ENCODE measurements around the gene PHACTR2. TPM values are rescaled to one million over a fixed set of nuclear protein-coding genes. Genes with fewer than 3 reads are reported as not detected.

The PHACTR2 gene
- total and polyA plus RNA-seq, 2 donors: 5.5 to 9.8 TPM

DNA sequence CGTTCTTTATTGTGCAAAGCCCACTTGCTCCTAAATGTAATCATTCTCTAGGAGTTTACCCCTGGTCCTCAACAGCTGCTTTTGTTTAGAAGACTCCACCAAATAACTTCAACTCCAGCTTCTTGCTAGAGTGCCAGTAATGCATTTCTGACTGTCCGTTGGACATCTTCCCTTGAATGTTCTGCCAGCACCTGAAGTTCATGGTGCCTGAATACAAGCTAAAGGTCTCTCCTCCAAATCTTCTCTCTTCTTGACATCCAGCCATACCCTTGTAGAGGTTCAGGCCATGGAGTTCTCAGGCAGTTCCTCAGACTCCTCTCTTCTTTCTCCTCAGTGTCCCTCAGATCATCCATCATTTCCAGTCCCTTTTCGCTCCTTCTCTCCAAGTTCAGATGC is 21.7 kb downstream of the PHACTR2 start:
- 97% methylated on average over 3 of the region's 3 CpGs for WGBS
- Histone ChIP-seq H3K4me3 (ENCODE audit: low read length in 2 of 2) (no peak overlapping the region), H3K36me3 (ENCODE audit: control insufficient read depth in 2 of 2, insufficient read depth in 2 of 2, low read length in 1 of 2) (no peaks in the 10 kb centered on the region), H3K4me1 (ENCODE audit: control insufficient read depth in 2 of 2, insufficient read depth in 2 of 2, low read length in 2 of 2) (no peaks in the 10 kb centered on the region), H3K9me3 (ENCODE audit: control insufficient read depth in 2 of 2, insufficient read depth in 1 of 2, low read length in 1 of 2) (no peaks in the 10 kb centered on the region), H3K27me3 (ENCODE audit: control insufficient read depth in 2 of 2, insufficient read depth in 1 of 2, low read length in 1 of 2) (no peaks in the 10 kb centered on the region), H3K27ac (ENCODE audit: low read depth in 1 of 2, low read length in 1 of 2) (no peak overlapping the region)
- no peak for DNase-seq (ENCODE audit: low read depth in 6 of 9, low spot score in 9 of 9)

- no peak for DNase-seq (ENCODE audit: low read depth in 6 of 9, low spot score in 9 of 9)
Measured at GRCh38 chr6:143700684-143701348, 23.1 kb downstream of the PHACTR2 start.

GRCh38 chr6:143701349-143702234 is 23.8 kb downstream of the PHACTR2 start:
- H3K27ac ChIP-seq (ENCODE audit: low read depth in 1 of 2, low read length in 1 of 2): peak overlapping the region in 1 of 2 donors; percentile 13
- peaks cover 0 to 3% of the 10 kb centered on the region in 2 donors for H3K9me3 ChIP-seq (ENCODE audit: control insufficient read depth in 2 of 2, insufficient read depth in 1 of 2, low read length in 1 of 2)
- H3K4me1 ChIP-seq (ENCODE audit: control insufficient read depth in 2 of 2, insufficient read depth in 2 of 2, low read length in 2 of 2): no peaks in the 10 kb centered on the region
- WGBS: 97% methylated on average over 6 of the region's 6 CpGs
- H3K36me3 ChIP-seq (ENCODE audit: control insufficient read depth in 2 of 2, insufficient read depth in 2 of 2, low read length in 1 of 2): no peaks in the 10 kb centered on the region
- DNase-seq (ENCODE audit: low read depth in 6 of 9, low spot score in 9 of 9): no peak
- H3K27me3 ChIP-seq (ENCODE audit: control insufficient read depth in 2 of 2, insufficient read depth in 1 of 2, low read length in 1 of 2): no peaks in the 10 kb centered on the region
- no peak overlapping the region for H3K4me3 ChIP-seq (ENCODE audit: low read length in 2 of 2)

More at GRCh38 chr6:143700684-143701348, 23.1 kb downstream of the PHACTR2 start:
- Histone ChIP-seq H3K27ac (ENCODE audit: low read depth in 1 of 2, low read length in 1 of 2) (peak overlapping the region in 1 of 2 donors; percentile 13), H3K4me1 (ENCODE audit: control insufficient read depth in 2 of 2, insufficient read depth in 2 of 2, low read length in 2 of 2) (no peaks in the 10 kb centered on the region), H3K36me3 (ENCODE audit: control insufficient read depth in 2 of 2, insufficient read depth in 2 of 2, low read length in 1 of 2) (no peaks in the 10 kb centered on the region), H3K4me3 (ENCODE audit: low read length in 2 of 2) (no peak overlapping the region), H3K9me3 (ENCODE audit: control insufficient read depth in 2 of 2, insufficient read depth in 1 of 2, low read length in 1 of 2) (no peaks in the 10 kb centered on the region), H3K27me3 (ENCODE audit: control insufficient read depth in 2 of 2, insufficient read depth in 1 of 2, low read length in 1 of 2) (no peaks in the 10 kb centered on the region)
- 88% methylated on average over 8 of the region's 8 CpGs for WGBS

DNA sequence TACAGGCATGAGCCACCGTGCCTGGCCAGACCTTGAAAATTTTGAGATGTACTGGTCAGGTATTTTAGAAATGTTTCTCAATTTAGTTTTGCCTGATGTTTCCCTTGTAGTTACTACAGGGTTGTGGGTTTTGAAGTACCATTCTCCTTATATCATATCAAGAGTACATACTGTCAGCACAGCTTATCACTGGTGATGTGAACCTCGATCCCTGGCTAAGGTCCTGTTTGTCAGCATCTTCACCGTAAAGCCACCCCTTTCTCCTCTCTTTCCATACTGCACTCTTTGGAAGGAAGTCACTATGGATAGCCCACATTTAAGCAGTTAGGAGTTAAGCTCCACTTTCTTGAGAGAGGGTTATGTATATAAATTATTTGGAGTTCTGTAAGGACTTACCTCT is 27.8 kb downstream of the PHACTR2 start:
- H3K27me3 ChIP-seq (ENCODE audit: control insufficient read depth in 2 of 2, insufficient read depth in 1 of 2, low read length in 1 of 2): no peaks in the 10 kb centered on the region
- no peak for DNase-seq (ENCODE audit: low read depth in 6 of 9, low spot score in 9 of 9)
- no peak overlapping the region for H3K27ac ChIP-seq (ENCODE audit: low read depth in 1 of 2, low read length in 1 of 2)
- WGBS: 99% methylated on average over 3 of the region's 3 CpGs
- peaks cover 0 to 3% of the 10 kb centered on the region in 2 donors for H3K9me3 ChIP-seq (ENCODE audit: control insufficient read depth in 2 of 2, insufficient read depth in 1 of 2, low read length in 1 of 2)
- no peaks in the 10 kb centered on the region for H3K4me1 ChIP-seq (ENCODE audit: control insufficient read depth in 2 of 2, insufficient read depth in 2 of 2, low read length in 2 of 2)
- H3K4me3 ChIP-seq (ENCODE audit: low read length in 2 of 2): no peak overlapping the region
- H3K36me3 ChIP-seq (ENCODE audit: control insufficient read depth in 2 of 2, insufficient read depth in 2 of 2, low read length in 1 of 2): no peaks in the 10 kb centered on the region

DNA sequence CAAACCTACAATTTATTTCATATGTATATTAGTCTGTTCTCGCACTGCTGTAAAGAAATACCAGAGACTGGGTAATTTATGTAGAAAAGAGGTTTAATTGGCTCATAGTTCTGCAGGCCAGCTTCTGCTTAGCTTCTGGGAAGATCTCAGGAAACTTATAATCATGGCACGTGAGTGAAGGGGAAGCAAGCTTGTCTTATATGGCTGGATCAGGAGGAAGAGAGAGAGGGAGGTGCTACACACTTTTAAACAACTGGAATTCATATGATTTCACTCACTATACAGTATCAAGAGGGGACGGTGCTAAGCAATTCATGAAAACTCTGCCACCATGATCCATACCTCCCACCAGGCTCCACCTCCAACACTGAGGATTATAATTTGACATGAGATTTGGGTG is 29.9 kb downstream of the PHACTR2 start:
- no peaks in the 10 kb centered on the region for H3K36me3 ChIP-seq (ENCODE audit: control insufficient read depth in 2 of 2, insufficient read depth in 2 of 2, low read length in 1 of 2)
- peaks cover 0 to 3% of the 10 kb centered on the region in 2 donors for H3K9me3 ChIP-seq (ENCODE audit: control insufficient read depth in 2 of 2, insufficient read depth in 1 of 2, low read length in 1 of 2)
- no peaks in the 10 kb centered on the region for H3K27me3 ChIP-seq (ENCODE audit: control insufficient read depth in 2 of 2, insufficient read depth in 1 of 2, low read length in 1 of 2)
- DNase-seq (ENCODE audit: low read depth in 6 of 9, low spot score in 9 of 9): no peak
- H3K4me1 ChIP-seq (ENCODE audit: control insufficient read depth in 2 of 2, insufficient read depth in 2 of 2, low read length in 2 of 2): no peaks in the 10 kb centered on the region
- no peak overlapping the region for H3K4me3 ChIP-seq (ENCODE audit: low read length in 2 of 2)
- H3K27ac ChIP-seq (ENCODE audit: low read depth in 1 of 2, low read length in 1 of 2): no peak overlapping the region
- WGBS: 96% methylated on average over 3 of the region's 3 CpGs

GRCh38 chr6:143708889-143709288 is 31.1 kb downstream of the PHACTR2 start:
- Histone ChIP-seq H3K9me3 (ENCODE audit: control insufficient read depth in 2 of 2, insufficient read depth in 1 of 2, low read length in 1 of 2) (peaks cover 0 to 3% of the 10 kb centered on the region in 2 donors), H3K27me3 (ENCODE audit: control insufficient read depth in 2 of 2, insufficient read depth in 1 of 2, low read length in 1 of 2) (no peaks in the 10 kb centered on the region), H3K27ac (ENCODE audit: low read depth in 1 of 2, low read length in 1 of 2) (no peak overlapping the region), H3K4me1 (ENCODE audit: control insufficient read depth in 2 of 2, insufficient read depth in 2 of 2, low read length in 2 of 2) (no peaks in the 10 kb centered on the region), H3K36me3 (ENCODE audit: control insufficient read depth in 2 of 2, insufficient read depth in 2 of 2, low read length in 1 of 2) (no peaks in the 10 kb centered on the region), H3K4me3 (ENCODE audit: low read length in 2 of 2) (no peak overlapping the region)
- 97% methylated on average over 1 of the region's 1 CpG for whole genome bisulfite sequencing
- peak in 1 of 9 donors; percentile 14 for DNase-seq (ENCODE audit: low read depth in 6 of 9, low spot score in 9 of 9)

GRCh38 chr6:143711714-143712113 is 33.9 kb downstream of the PHACTR2 start:
- no peaks in the 10 kb centered on the region for H3K4me1 ChIP-seq (ENCODE audit: control insufficient read depth in 2 of 2, insufficient read depth in 2 of 2, low read length in 2 of 2)
- no peak overlapping the region for H3K27ac ChIP-seq (ENCODE audit: low read depth in 1 of 2, low read length in 1 of 2)
- no peaks in the 10 kb centered on the region for H3K36me3 ChIP-seq (ENCODE audit: control insufficient read depth in 2 of 2, insufficient read depth in 2 of 2, low read length in 1 of 2)
- H3K4me3 ChIP-seq (ENCODE audit: low read length in 2 of 2): no peak overlapping the region
- over 99% methylated on average over 3 of the region's 3 CpGs for WGBS
- H3K9me3 ChIP-seq (ENCODE audit: control insufficient read depth in 2 of 2, insufficient read depth in 1 of 2, low read length in 1 of 2): no peaks in the 10 kb centered on the region
- H3K27me3 ChIP-seq (ENCODE audit: control insufficient read depth in 2 of 2, insufficient read depth in 1 of 2, low read length in 1 of 2): no peaks in the 10 kb centered on the region
- no peak for DNase-seq (ENCODE audit: low read depth in 6 of 9, low spot score in 9 of 9)

DNA sequence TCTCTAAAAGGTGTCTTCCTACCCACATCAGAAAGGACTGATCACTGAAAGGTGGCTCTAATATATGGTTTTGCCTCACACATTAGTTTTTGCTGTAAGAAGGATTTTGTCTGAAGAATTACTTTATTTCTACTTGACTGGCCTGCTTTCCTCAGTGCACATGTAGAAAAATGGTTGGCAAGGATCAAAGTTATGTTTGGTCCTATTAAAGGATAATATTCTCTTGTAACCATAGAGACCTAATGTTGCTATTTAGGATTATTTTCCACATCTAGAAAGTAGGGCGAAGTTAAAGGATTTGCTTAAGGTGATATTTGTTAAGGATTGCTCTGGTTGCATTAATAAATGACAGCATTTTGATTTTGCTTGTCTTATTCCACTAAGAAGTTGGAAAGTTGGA is 40.7 kb downstream of the PHACTR2 start:
- no peaks in the 10 kb centered on the region for H3K36me3 ChIP-seq (ENCODE audit: control insufficient read depth in 2 of 2, insufficient read depth in 2 of 2, low read length in 1 of 2)
- no peaks in the 10 kb centered on the region for H3K4me1 ChIP-seq (ENCODE audit: control insufficient read depth in 2 of 2, insufficient read depth in 2 of 2, low read length in 2 of 2)
- no peak overlapping the region for H3K27ac ChIP-seq (ENCODE audit: low read depth in 1 of 2, low read length in 1 of 2)
- no peak for DNase-seq (ENCODE audit: low read depth in 6 of 9, low spot score in 9 of 9)
- no peaks in the 10 kb centered on the region for H3K27me3 ChIP-seq (ENCODE audit: control insufficient read depth in 2 of 2, insufficient read depth in 1 of 2, low read length in 1 of 2)
- H3K4me3 ChIP-seq (ENCODE audit: low read length in 2 of 2): no peak overlapping the region
- H3K9me3 ChIP-seq (ENCODE audit: control insufficient read depth in 2 of 2, insufficient read depth in 1 of 2, low read length in 1 of 2): no peaks in the 10 kb centered on the region
- WGBS: 92% methylated on average over 1 of the region's 1 CpG

GRCh38 chr6:143721642-143722041 is 43.9 kb downstream of the PHACTR2 start:
- H3K27ac ChIP-seq (ENCODE audit: low read depth in 1 of 2, low read length in 1 of 2): no peak overlapping the region
- H3K9me3 ChIP-seq (ENCODE audit: control insufficient read depth in 2 of 2, insufficient read depth in 1 of 2, low read length in 1 of 2): no peaks in the 10 kb centered on the region
- H3K4me1 ChIP-seq (ENCODE audit: control insufficient read depth in 2 of 2, insufficient read depth in 2 of 2, low read length in 2 of 2): no peaks in the 10 kb centered on the region
- DNase-seq (ENCODE audit: low read depth in 6 of 9, low spot score in 9 of 9): no peak
- H3K36me3 ChIP-seq (ENCODE audit: control insufficient read depth in 2 of 2, insufficient read depth in 2 of 2, low read length in 1 of 2): no peaks in the 10 kb centered on the region
- H3K4me3 ChIP-seq (ENCODE audit: low read length in 2 of 2): no peak overlapping the region
- no peaks in the 10 kb centered on the region for H3K27me3 ChIP-seq (ENCODE audit: control insufficient read depth in 2 of 2, insufficient read depth in 1 of 2, low read length in 1 of 2)
